RWPE1 (cell line): ENCODE data around the gene FANCM.

Experiments
- CTCF ChIA-PET: fragments of 350-600 bp; sonication (Branson Sonifier 250); formaldehyde crosslinking; extraction: SDS; loops from one replicate; lab custom pipeline; 2021; lab: Yijun Ruan, JAX
- POLR2A ChIA-PET: fragments of 400-600 bp; formaldehyde crosslinking; extraction: SDS; loops from one replicate; lab custom pipeline; 2020; ENCODE audit warnings: antibody characterized with exemption; ENCODE audit not compliant: low non-redundant PET; lab: Yijun Ruan, JAX
- DNase-seq: peaks from one replicate; pipeline ENCODE4 v3.0.0; 2012; ENCODE audit warnings: low spot score
- H3K27ac ChIP-seq: fragments of 450-650 bp; 2 replicates; pipeline ENCODE4 v1.5.1; 2017
- TF ChIP-seq, protein P1 (sequence below): fragments of 450-650 bp; conservative IDR thresholded peaks from 2 replicates; pipeline ENCODE4 v1.5.1; 2017; ENCODE audit warnings: low read depth, mild to moderate bottlenecking

Gene FANCM

DNA sequence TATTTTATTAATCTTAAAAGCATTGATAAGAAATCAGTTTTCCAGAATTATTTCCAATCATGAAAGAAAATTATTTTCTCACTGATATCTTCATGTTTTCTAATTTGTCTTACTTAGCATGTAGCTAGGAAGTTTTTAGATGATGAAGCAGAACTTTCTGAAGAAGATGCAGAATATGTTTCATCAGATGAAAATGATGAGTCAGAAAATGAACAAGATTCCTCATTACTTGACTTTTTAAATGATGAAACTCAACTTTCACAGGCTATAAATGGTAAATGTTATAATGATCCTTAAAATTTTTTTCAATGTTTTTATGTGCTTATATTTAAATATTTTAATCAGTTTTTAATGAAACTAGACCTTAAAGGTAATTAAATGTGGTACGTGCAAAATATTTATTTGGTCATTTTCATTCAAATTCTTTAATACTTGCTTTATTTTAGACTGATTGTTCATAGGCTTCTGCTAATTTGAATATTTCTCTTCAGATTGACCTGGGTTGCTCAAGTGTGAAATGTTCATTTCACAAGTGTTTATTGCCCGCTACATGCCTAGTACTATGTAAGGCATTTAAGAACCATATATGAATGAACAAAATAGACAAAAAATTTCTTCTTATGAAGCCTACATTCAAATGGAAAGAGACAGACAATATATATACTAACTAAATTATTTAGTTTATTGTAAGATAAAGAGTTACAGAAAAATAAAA lies 49.5 kb downstream of the FANCM start:
- ChIA-PET POLR2A (no interaction called here), CTCF (no interaction called here)
- DNase-seq = no peak
- TF ChIP-seq, protein P1, sequence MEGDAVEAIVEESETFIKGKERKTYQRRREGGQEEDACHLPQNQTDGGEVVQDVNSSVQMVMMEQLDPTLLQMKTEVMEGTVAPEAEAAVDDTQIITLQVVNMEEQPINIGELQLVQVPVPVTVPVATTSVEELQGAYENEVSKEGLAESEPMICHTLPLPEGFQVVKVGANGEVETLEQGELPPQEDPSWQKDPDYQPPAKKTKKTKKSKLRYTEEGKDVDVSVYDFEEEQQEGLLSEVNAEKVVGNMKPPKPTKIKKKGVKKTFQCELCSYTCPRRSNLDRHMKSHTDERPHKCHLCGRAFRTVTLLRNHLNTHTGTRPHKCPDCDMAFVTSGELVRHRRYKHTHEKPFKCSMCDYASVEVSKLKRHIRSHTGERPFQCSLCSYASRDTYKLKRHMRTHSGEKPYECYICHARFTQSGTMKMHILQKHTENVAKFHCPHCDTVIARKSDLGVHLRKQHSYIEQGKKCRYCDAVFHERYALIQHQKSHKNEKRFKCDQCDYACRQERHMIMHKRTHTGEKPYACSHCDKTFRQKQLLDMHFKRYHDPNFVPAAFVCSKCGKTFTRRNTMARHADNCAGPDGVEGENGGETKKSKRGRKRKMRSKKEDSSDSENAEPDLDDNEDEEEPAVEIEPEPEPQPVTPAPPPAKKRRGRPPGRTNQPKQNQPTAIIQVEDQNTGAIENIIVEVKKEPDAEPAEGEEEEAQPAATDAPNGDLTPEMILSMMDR = no peak
- no peak overlapping the region for H3K27ac ChIP-seq

DNA sequence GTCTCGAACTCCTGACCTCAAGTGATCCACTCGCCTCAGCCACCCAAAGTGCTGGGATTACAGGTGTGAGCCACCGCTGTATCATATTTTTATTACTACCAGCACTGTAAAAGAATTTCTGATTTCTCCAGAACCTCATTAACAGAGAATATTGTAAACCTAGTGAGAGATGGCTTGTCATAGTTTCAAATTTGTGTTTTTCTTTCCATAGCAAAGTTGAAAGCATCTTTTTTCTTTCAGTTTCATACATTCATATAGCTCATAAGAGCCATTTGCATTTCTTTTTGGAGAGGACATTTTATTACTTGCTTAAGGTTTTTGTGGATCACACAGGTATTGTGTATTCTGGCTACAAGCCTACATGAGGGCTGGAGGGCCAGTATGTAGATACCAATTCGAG lies 59.2 kb downstream of the FANCM start:
- TF ChIP-seq, protein P1 = no peak
- POLR2A ChIA-PET = no interaction called here
- CTCF ChIA-PET = no interaction called here
- DNase-seq = no peak
- no peak overlapping the region for H3K27ac ChIP-seq

DNA sequence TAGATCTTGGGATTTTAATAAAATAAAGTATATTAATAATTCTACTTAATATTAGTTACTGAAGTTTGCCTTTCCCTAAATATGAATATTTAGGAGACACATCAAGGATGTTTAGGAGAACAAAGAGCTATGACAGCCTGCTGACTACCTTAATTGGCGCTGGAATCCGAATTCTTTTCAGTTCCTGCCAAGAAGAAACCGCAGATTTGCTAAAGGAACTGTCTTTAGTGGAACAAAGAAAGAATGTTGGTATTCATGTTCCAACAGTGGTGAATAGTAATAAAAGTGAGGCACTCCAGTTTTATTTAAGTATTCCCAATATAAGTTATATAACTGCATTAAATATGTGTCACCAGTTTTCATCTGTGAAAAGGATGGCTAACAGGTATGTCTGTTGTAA lies 62.8 kb downstream of the FANCM start:
- H3K27ac ChIP-seq = no peak overlapping the region
- DNase-seq = peak; percentile 60
- ChIA-PET CTCF (no interaction called here), POLR2A (no interaction called here)
- TF ChIP-seq, protein P1 = no peak

DNA sequence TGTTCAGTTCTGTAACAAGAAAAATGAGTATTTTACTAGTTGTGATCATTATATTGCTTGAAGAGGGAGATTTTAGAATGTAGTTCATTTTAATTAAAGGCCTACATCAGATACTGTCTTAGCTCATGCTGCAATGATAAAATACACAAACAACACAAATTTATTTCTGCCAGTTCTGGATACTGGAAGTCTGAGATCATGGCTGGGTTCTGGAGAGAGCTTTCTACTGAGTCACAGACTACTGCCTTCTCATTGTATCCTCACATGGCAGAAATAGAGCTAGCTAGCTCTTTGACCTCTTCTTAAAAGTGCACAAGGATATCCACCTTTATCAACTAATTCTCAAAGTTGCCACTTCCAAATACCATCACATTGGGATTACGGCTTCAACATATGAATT lies 63.5 kb downstream of the FANCM start:
- no peak for DNase-seq
- no peak overlapping the region for H3K27ac ChIP-seq
- CTCF ChIA-PET = interaction anchor here (0.6 kb wide), 1 partner anchor 1383 kb away, joined by 3 read pairs; no protein-coding TSS in a partner anchor
- TF ChIP-seq, protein P1 = no peak
- POLR2A ChIA-PET = interaction anchor here (0.6 kb wide), 1 partner anchor 65 kb away, joined by 3 read pairs; the partner anchor contains the start of gene FKBP3

DNA sequence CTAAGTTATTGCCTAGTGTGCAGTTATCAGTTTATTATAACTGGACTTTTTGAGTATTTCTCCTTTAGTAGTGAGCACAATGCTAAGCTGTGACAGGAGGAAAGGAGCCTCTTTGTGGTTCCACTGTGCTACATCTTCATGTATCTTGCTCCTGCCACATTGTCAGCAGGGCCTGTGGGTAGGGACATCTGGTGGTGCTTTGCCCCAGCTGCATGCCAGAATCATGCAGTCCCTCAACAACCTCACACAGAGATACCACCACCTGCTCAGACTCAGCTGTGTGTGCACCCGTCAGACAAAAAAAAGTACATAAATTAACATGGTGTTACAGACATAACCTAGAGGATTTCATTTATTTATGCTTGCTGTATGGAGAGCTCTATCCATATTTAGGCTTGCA lies 66.2 kb downstream of the FANCM start:
- CTCF ChIA-PET = interaction anchor here (0.6 to 1.1 kb wide), 3 partner anchors 10 to 1872 kb away, joined by 3 read pairs; no protein-coding TSS in a partner anchor
- TF ChIP-seq, protein P1 = no peak; the same call in 1 of the 2 replicates
- POLR2A ChIA-PET = no interaction called here
- no peak for DNase-seq
- H3K27ac ChIP-seq = no peak overlapping the region

DNA sequence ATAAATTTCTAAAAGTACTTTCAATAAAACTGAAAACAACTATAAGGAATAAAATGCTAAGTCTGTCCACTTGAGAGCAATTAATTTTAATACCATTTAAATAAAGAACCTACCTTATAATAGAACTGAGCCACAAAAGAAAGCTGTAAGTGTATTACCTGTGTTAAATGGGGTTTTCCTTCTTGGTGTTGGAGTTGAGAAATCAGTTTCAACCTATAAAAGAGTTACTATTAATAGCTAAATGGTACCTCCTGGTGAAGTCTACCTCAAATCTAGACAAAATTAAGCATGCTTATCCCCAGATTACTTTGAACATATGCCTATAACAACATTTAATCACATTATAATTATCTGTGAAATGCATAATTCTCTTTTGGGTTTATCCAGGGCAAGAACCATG lies 68.5 kb downstream of the FANCM start:
- TF ChIP-seq, protein P1 = no peak
- no peak overlapping the region for H3K27ac ChIP-seq
- CTCF ChIA-PET = interaction anchor here (0.5 to 0.7 kb wide), 3 partner anchors 17 to 178 kb away, joined by 3 to 5 read pairs (median 3); no protein-coding TSS in a partner anchor
- POLR2A ChIA-PET = no interaction called here
- no peak for DNase-seq
